ENCODE data around the gene TTC5.

DNA sequence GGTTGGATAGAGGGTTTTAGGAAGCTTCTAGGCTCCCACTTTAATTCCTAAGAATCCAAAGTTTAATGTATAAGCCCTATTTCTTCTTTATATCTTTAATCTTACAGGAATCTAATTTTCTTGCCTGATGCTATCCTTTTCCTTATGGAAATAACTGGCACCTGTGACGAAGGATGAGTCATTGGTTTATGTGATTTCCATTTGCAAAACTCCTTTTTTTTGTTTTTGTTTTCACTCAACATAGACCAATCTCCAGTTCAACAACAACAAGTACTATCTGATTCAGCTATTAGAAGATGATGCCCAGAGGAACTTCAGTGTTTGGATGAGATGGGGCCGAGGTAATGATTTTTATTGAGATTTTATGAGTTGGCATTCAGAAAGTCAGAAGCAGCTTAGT is 44.5 kb upstream of the TTC5 start:
- no peak for TF ChIP-seq CTCF (IDR thresholded peaks at IDR 0.05)
- no peak for TF ChIP-seq EP300 (IDR thresholded peaks at IDR 0.05)

All from ovary (tissue), 3 donors.